K562 (cell line): ENCODE results near the gene GALNT9. TPM values are rescaled to one million over a fixed set of nuclear protein-coding genes. Genes with fewer than 3 reads are reported as not detected.

Experiments
- ATAC-seq: fragments of 200-7000 bp; cut with Tn5 transposase; 3 replicates; pipeline ENCODE4 v1.9.1; 2020; ENCODE audit warnings: moderate library complexity
- BruUV-seq: library from RNA; stranded (reverse); fragments of 400-500 nt; replicated peaks from 2 replicates; lab custom pipeline; 2021; lab: Mats Ljungman, UMichigan
- CTCF ChIA-PET: fragments of 300-600 bp; formaldehyde crosslinking; extraction: SDS; loops from one replicate; lab custom pipeline; 2021; ENCODE audit warnings: low intra/inter-chr PET ratio; lab: Yijun Ruan, JAX
- POLR2A ChIA-PET: fragments of 300-600, 350-650 bp; sonication (Branson Sonifier 250); formaldehyde crosslinking; extraction: SDS; loops from one replicate; lab custom pipeline; 2021; ENCODE audit warnings: antibody characterized with exemption, inconsistent platforms; lab: Yijun Ruan, JAX
- DNase-seq, 4 experiments: peaks; one replicate each; pipeline versions ENCODE4 v3.0.0 to v3.0.0-alpha.2; 2011 to 2018; ENCODE audit warnings: low spot score in 3 of 4, mixed read lengths in 3 of 4; ENCODE audit errors: extremely low read depth in 1 of 4
- FAIRE-seq: peaks from 2 replicates; lab custom pipeline; 2011; peaks lifted over from hg19 to GRCh38; lab: Jason Lieb, UNC
- H2AFZ ChIP-seq: 2 replicates; pipeline ENCODE4 v1.6.0; 2011; ENCODE audit warnings: low read depth, low read length, control low read depth, inconsistent platforms
- H3K27ac ChIP-seq: fragments of 200-600 bp; 3 replicates; pipeline ENCODE4 v1.8.0; 2011; ENCODE audit warnings: low read depth, mild to moderate bottlenecking, control low read depth, inconsistent platforms, low read length, moderate library complexity, mixed read lengths; ENCODE audit errors: extremely low read depth
- H3K27me3 ChIP-seq, 2 experiments: fragments of 300-600 bp in 1 of 2; 2 replicates in 1 of 2; 3 replicates in 1 of 2; pipeline versions ENCODE4 v1.6.0 to v1.8.0; 2011; ENCODE audit warnings: inconsistent platforms in 2 of 2, low read length in 2 of 2, mild to moderate bottlenecking in 1 of 2, mixed read lengths in 1 of 2, moderate library complexity in 1 of 2; ENCODE audit not compliant: control insufficient read depth in 2 of 2, insufficient read depth in 2 of 2
- H3K36me3 ChIP-seq: fragments of 300-600 bp; 3 replicates; pipeline ENCODE4 v1.8.0; 2011; ENCODE audit warnings: mild to moderate bottlenecking, low read length, inconsistent platforms; ENCODE audit not compliant: control insufficient read depth, insufficient read depth
- H3K4me1 ChIP-seq, 2 experiments: fragments of 200-600 bp in 1 of 2; replicated peaks in 1 of 2; 2 replicates in 1 of 2; 3 replicates in 1 of 2; pipeline versions ENCODE4 v1.5.1 to v1.8.0; 2011; ENCODE audit warnings: inconsistent platforms in 2 of 2, low read length in 2 of 2, mild to moderate bottlenecking in 1 of 2, mixed read lengths in 1 of 2, moderate library complexity in 1 of 2; ENCODE audit not compliant: control insufficient read depth in 2 of 2, insufficient read depth in 2 of 2
- H3K4me2 ChIP-seq: 2 replicates; pipeline ENCODE4 v1.6.1; 2011; ENCODE audit warnings: low read length, control low read depth, inconsistent platforms, mixed read lengths; ENCODE audit not compliant: insufficient read depth
- H3K4me3 ChIP-seq: fragments of 200-600 bp; sonication (generic), shearing (Covaris generic); 2 replicates; pipeline ENCODE4 v1.5.1; 2016; ENCODE audit warnings: control low read depth, inconsistent platforms
- H3K79me2 ChIP-seq: fragments of 200-600 bp; 3 replicates; pipeline ENCODE4 v1.8.0; 2011; ENCODE audit warnings: low read length, inconsistent platforms; ENCODE audit not compliant: control insufficient read depth, insufficient read depth
- H3K9ac ChIP-seq, 2 experiments: 2 replicates each; pipeline versions ENCODE4 v1.6.0 to v1.6.1; 2011; ENCODE audit warnings: low read depth in 2 of 2, low read length in 2 of 2, control low read depth in 1 of 2, inconsistent platforms in 1 of 2, mild to moderate bottlenecking in 1 of 2, mixed read lengths in 1 of 2; ENCODE audit not compliant: insufficient read depth in 1 of 2
- H3K9me1 ChIP-seq: one replicate; pipeline ENCODE4 v1.6.0; 2011; ENCODE audit warnings: inconsistent platforms, mild to moderate bottlenecking, low read length, moderate library complexity; ENCODE audit not compliant: control insufficient read depth, insufficient read depth
- H3K9me3 ChIP-seq: replicated peaks from 2 replicates; pipeline ENCODE4 v1.5.1; 2011; ENCODE audit warnings: low read depth, low read length, inconsistent platforms; ENCODE audit not compliant: control insufficient read depth, insufficient read depth
- H4K20me1 ChIP-seq: replicated peaks from 2 replicates; pipeline ENCODE4 v1.6.1; 2011; ENCODE audit warnings: low read length, inconsistent platforms, mixed read lengths; ENCODE audit not compliant: control insufficient read depth, insufficient read depth
- ATF7 ChIP-seq: fragments of 450-650 bp; IDR thresholded peaks from 2 replicates; pipeline ENCODE4 v1.7.1; 2014; ENCODE audit warnings: mild to moderate bottlenecking, moderate library complexity
- KDM1A ChIP-seq, 2 experiments: fragments of 450-650 bp; IDR thresholded peaks; 2 replicates each; pipeline ENCODE4 v1.6.1; 2016; ENCODE audit warnings: mild to moderate bottlenecking in 2 of 2
- SMARCE1 ChIP-seq: fragments of 450-650 bp; IDR thresholded peaks from 2 replicates; pipeline ENCODE4 v1.7.1; 2016; ENCODE audit warnings: mild to moderate bottlenecking
- TCFL5 ChIP-seq: fragments of 250-450 bp; sonication (Bioruptor Pico); conservative IDR thresholded peaks from 2 replicates; pipeline ENCODE4 v1.6.1; 2021; ENCODE audit warnings: mild to moderate bottlenecking, moderate library complexity, matching md5 sums
- WGBS: fragments of 100-300 bp; shearing (Covaris generic); methylation state at CpG from one replicate; pipeline ENCODE4 v1.1.6; 2016; ENCODE audit warnings: low coverage, mixed read lengths; ENCODE audit not compliant: insufficient coverage; ENCODE audit errors: missing lambda C conversion rate; 5-methylcytosine and 5-hydroxymethylcytosine counted together
- in situ Hi-C: fragments of 300-500 bp; cut with MboI; formaldehyde crosslinking; loops from 4 replicates; pipeline ENCODE4 v1.15.0; 2018; ENCODE audit warnings: inconsistent platforms, mixed read lengths
- intact Hi-C: fragments of 100-400 bp; cut with micrococcal nuclease; formaldehyde crosslinking; loops from 2 replicates; pipeline ENCODE4 v1.14.2; 2022
- polyA plus RNA-seq, 8 experiments: library from polyadenylated mRNA; depleted of rRNA in 4 of 8; stranded (reverse) in 5 of 8; unstranded in 3 of 8; fragments of >200 nt; fragmentation: Nextera tagmentation in 2 of 8; fragmentation: Illumina TruSeq in 1 of 8; extraction: Ambion mirVana in 2 of 8; extraction: Trizol in 1 of 8; gene quantifications; 2 replicates each; pipeline versions ENCODE4 v1.2.1 to v1.2.3, GENCODE V29; 2011 to 2014; ENCODE audit warnings: inconsistent platforms in 1 of 8, missing spikeins in 1 of 8
- total RNA-seq, 7 experiments: library from RNA; depleted of rRNA in 6 of 7; stranded (reverse); fragments of >200 nt in 6 of 7; fragmentation: Illumina TruSeq in 2 of 7; extraction: Trizol in 2 of 7; gene quantifications; 2 replicates each; pipeline versions ENCODE4 v1.2.1 to v1.2.3, GENCODE V29; 2011 to 2021; ENCODE audit warnings: low replicate concordance in 1 of 7
- TF ChIP-seq, protein P1 (sequence below), 2 experiments: fragments of 450-650 bp; IDR thresholded peaks; 2 replicates each; pipeline ENCODE4 v1.6.1; 2016; ENCODE audit warnings: mild to moderate bottlenecking in 2 of 2, borderline replicate concordance in 1 of 2, low read depth in 1 of 2, moderate library complexity in 1 of 2
- TF ChIP-seq, protein P2 (sequence below), 2 experiments: fragments of 250-450 bp in 1 of 2; fragments of 450-650 bp in 1 of 2; sonication (Bioruptor Pico) in 1 of 2; IDR thresholded peaks; 2 replicates each; pipeline versions ENCODE4 v1.6.1 to v1.8.0; 2016 to 2021; ENCODE audit warnings: mild to moderate bottlenecking in 2 of 2, moderate library complexity in 2 of 2, missing compliant biosample characterization in 1 of 2, missing genetic modification characterization in 1 of 2
- TF ChIP-seq, protein P3 (sequence below): fragments of 150-350 bp; conservative IDR thresholded peaks from 2 replicates; pipeline ENCODE4 v1.6.1; 2014; ENCODE audit warnings: low read length

GALNT9 gene
- total and polyA plus RNA-seq, 9 of the 15 experiments (the other 6 are each of a cell fraction or from before 2014, with no cell fraction given), result not detected

DNA sequence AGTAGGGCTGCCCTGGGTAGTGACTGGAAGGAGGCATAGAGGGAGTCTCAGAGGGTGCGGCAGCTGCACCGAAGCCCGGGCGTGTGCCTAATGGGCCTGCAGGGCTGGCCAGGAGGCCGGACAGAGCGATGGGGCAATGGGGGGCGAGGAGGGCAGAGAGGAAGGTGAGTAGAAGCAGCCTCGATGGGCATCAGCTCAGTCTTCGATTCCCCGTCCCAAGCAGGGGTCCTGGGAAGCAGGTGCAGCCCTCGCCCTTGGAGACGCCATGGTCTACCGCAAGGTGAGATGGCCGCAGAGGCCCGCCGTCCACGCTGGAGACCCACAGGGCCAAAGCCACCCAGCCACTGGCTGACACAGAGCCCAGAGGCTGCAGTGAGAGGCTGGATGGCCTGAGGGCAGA lies 70.8 kb downstream of the GALNT9 start (continued):
- TF ChIP-seq TCFL5 (CRISPR knock-in tag), result no peak

DNA sequence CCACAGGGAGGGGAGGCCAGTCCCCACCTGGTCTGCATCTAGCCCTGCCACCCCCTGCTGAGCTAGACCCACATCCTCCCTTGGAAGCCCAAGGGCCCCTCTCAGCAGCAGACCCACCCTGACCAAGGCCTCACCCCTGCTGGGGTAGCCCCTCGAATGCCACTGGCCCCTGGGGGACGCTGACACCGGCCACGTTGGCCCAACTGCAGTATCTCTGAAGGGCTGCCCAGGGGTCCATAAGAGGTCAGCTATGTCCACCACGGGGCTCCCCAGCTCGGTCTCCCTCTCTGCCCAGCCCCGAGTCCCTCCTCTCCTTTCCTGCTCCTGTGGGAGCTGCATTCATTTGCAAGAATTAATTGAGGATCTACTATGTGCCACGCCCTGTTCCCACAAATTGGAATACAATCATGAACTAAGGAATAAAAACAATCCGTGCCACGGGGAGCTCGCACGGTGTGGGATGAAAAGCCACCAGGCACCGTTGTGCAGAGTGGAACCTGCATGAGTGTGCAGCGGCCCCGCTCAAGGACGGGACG lies 71.4 kb downstream of the GALNT9 start:
- FAIRE-seq, result no peak
- no peak for TF ChIP-seq ATF7
- TF ChIP-seq, protein P1, sequence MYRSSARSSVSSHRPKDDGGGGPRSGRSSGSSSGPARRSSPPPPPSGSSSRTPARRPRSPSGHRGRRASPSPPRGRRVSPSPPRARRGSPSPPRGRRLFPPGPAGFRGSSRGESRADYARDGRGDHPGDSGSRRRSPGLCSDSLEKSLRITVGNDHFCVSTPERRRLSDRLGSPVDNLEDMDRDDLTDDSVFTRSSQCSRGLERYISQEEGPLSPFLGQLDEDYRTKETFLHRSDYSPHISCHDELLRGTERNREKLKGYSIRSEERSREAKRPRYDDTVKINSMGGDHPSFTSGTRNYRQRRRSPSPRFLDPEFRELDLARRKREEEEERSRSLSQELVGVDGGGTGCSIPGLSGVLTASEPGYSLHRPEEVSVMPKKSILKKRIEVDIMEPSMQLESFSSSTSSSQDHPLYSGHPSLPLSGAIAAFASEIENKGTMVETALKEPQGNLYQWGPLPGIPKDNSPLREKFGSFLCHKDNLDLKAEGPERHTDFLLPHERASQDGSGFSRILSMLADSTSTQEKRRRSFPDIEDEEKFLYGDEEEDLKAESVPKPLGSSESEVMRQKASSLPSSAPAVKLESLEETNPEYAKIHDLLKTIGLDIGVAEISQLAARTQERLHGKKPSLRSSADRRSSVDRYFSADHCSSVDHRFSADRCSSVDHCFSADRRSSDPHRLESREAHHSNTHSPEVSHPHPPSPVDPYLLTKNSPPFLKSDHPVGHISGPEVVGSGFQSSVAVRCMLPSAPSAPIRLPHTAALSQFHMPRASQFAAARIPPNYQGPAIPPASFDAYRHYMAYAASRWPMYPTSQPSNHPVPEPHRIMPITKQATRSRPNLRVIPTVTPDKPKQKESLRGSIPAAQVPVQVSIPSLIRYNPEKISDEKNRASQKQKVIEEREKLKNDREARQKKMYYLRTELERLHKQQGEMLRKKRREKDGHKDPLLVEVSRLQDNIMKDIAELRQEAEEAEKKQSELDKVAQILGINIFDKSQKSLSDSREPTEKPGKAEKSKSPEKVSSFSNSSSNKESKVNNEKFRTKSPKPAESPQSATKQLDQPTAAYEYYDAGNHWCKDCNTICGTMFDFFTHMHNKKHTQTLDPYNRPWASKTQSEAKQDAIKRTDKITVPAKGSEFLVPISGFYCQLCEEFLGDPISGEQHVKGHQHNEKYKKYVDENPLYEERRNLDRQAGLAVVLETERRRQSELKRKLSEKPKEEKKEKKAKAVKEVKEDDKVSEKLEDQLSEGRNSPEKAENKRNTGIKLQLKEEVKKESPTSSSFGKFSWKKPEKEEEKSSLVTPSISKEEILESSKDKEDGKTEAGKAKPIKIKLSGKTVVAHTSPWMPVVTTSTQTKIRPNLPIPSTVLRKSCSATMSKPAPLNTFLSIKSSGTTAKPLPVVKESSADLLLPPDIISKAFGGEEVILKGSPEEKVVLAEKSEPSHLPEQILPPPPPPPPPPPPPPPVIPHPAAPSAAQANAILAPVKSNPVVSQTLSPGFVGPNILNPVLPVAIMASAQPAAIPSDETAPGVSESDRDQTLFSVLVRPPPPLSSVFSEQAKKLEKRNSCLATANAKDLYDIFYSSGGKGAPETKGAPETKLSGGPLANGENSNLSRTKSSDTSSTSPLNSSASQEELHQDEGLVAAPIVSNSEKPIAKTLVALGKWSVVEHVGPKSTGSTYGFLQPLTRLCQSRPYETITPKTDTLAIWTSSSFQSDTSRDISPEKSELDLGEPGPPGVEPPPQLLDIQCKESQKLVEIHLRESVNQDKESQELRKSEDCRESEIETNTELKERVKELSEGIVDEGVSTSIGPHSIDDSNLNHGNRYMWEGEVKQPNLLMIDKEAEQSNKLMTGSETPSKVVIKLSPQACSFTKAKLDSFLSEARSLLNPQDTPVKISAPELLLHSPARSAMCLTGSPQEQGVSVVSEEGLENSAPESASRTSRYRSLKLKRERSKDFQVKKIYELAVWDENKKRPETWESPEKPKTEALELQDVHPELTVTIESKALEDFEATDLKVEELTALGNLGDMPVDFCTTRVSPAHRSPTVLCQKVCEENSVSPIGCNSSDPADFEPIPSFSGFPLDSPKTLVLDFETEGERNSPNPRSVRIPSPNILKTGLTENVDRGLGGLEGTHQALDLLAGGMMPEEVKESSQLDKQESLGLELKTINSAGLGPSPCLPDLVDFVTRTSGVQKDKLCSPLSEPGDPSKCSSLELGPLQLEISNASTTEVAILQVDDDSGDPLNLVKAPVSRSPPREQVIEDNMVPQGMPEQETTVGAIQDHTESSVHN (IDR thresholded peaks at IDR 0.05; ENCODE audit: borderline replicate concordance in 1 of 2, low read depth in 1 of 2), result no peak
- TF ChIP-seq SMARCE1, result no peak
- TF ChIP-seq KDM1A (IDR thresholded peaks at IDR 0.05), result no peak
- TF ChIP-seq, protein P2, sequence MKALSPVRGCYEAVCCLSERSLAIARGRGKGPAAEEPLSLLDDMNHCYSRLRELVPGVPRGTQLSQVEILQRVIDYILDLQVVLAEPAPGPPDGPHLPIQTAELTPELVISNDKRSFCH (CRISPR knock-in tag; IDR thresholded peaks at IDR 0.05), result no peak
- TF ChIP-seq, protein P2 (tag; IDR thresholded peaks at IDR 0.05), result no peak
- TF ChIP-seq, protein P3, sequence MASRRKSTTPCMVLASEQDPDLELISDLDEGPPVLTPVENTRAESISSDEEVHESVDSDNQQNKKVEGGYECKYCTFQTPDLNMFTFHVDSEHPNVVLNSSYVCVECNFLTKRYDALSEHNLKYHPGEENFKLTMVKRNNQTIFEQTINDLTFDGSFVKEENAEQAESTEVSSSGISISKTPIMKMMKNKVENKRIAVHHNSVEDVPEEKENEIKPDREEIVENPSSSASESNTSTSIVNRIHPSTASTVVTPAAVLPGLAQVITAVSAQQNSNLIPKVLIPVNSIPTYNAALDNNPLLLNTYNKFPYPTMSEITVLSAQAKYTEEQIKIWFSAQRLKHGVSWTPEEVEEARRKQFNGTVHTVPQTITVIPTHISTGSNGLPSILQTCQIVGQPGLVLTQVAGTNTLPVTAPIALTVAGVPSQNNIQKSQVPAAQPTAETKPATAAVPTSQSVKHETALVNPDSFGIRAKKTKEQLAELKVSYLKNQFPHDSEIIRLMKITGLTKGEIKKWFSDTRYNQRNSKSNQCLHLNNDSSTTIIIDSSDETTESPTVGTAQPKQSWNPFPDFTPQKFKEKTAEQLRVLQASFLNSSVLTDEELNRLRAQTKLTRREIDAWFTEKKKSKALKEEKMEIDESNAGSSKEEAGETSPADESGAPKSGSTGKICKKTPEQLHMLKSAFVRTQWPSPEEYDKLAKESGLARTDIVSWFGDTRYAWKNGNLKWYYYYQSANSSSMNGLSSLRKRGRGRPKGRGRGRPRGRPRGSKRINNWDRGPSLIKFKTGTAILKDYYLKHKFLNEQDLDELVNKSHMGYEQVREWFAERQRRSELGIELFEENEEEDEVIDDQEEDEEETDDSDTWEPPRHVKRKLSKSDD, result no peak

More for the DNA sequence above, 71.4 kb downstream of the GALNT9 start:
- 0 out of 2 replicates have a peak, but pooled peaks cover 5% of the 10 kb centered on the region for H4K20me1 ChIP-seq
- BruUV-seq, result no TSS peak
- H3K9me3 ChIP-seq, result no peaks in the 10 kb centered on the region
- POLR2A ChIA-PET, result interaction anchor here (0.6 to 1.0 kb wide), 2 partner anchors 97 to 113 kb away, joined by 3 to 4 read pairs; partner anchors contain the start of gene NOC4L
- 4% methylated on average over 10 of the region's 17 CpGs for WGBS
- H3K27ac ChIP-seq, result no peak overlapping the region
- H2AFZ ChIP-seq, result no peak overlapping the region
- no peak for DNase-seq
- ATAC-seq, result no peak
- in situ Hi-C loops (no loop called here), intact Hi-C loops (no loop called here)
- H3K36me3 ChIP-seq, result no peaks in the 10 kb centered on the region
- H3K4me1 ChIP-seq, result peaks cover 0 to 24% of the 10 kb centered on the region in 2 experiments; a peak in 1 of 5 replicates
- CTCF ChIA-PET, result no interaction called here
- H3K27me3 ChIP-seq, result peaks cover 37 to 86% of the 10 kb centered on the region in 2 experiments
- no peak overlapping the region for H3K4me2 ChIP-seq
- H3K9ac ChIP-seq, result no peak overlapping the region
- H3K4me3 ChIP-seq, result no peak overlapping the region
- peaks cover 3% of the 10 kb centered on the region for H3K9me1 ChIP-seq
- H3K79me2 ChIP-seq, result no peaks in the 10 kb centered on the region
